Prostate gland (tissue), 2 donors: ENCODE measurements around the gene ADARB1. TPM values are rescaled to one million over a fixed set of nuclear protein-coding genes. Genes with fewer than 3 reads are reported as not detected.

ENCODE experiments used
- DNase-seq: peaks from one replicate; pipeline ENCODE4 v3.0.0-alpha.2; 2019; ENCODE audit warnings: low spot score
- H3K27ac ChIP-seq, 2 donors: fragments of 200-600 bp; sonication (generic); 2 replicates each; pipeline ENCODE4 v1.5.1; 2017 to 2019
- H3K27me3 ChIP-seq: fragments of 200-600 bp; sonication (generic); replicated peaks from 2 replicates; pipeline ENCODE4 v1.5.1; 2019; ENCODE audit not compliant: insufficient read depth
- H3K36me3 ChIP-seq, 2 donors: fragments of 200-600 bp; sonication (generic); 1 replicate in 1 of 2; 2 replicates in 1 of 2; pipeline versions ENCODE4 v1.5.1 to v1.8.1; 2017 to 2019
- H3K4me1 ChIP-seq: fragments of 200-600 bp; sonication (generic); replicated peaks from 2 replicates; pipeline ENCODE4 v1.5.1; 2019
- H3K4me3 ChIP-seq, 2 donors: fragments of 200-600 bp; sonication (generic); 2 replicates each; pipeline ENCODE4 v1.5.1; 2017 to 2019
- H3K9me3 ChIP-seq: fragments of 200-600 bp; sonication (generic); 2 replicates; pipeline ENCODE4 v1.5.1; 2017
- POLR2A ChIP-seq: fragments of 450-650 bp; IDR thresholded peaks from one replicate; pipeline ENCODE4 v1.6.1; 2016; ENCODE audit warnings: antibody characterized with exemption, mild to moderate bottlenecking
- POLR2AphosphoS5 ChIP-seq: sonication (generic); formaldehyde crosslinking; IDR thresholded peaks from one replicate; pipeline ENCODE4 v1.6.1; 2017; ENCODE audit warnings: antibody characterized with exemption
- WGBS: methylation state at CpG from one replicate; pipeline ENCODE4 v1.1.5; 2018; 5-methylcytosine and 5-hydroxymethylcytosine counted together
- intact Hi-C: fragments of 100-400 bp; cut with DNase I; formaldehyde crosslinking; loops from one replicate; pipeline ENCODE4 v1.14.2; 2022
- total RNA-seq, 2 donors: library from RNA; depleted of rRNA; stranded (reverse); fragments of >200 nt; gene quantifications; one replicate each; pipeline ENCODE4 v1.1.0, GENCODE V29; 2016
- TF ChIP-seq, protein P1 (sequence below), 4 experiments: fragments of 200-600 bp in 2 of 4; fragments of 450-650 bp in 2 of 4; sonication (generic) in 2 of 4; IDR thresholded peaks; 1 replicate in 3 of 4; 2 replicates in 1 of 4; pipeline ENCODE4 v1.5.1; 2016 to 2019; ENCODE audit warnings: antibody characterized with exemption in 4 of 4, mild to moderate bottlenecking in 2 of 4, moderate library complexity in 2 of 4

ADARB1 gene
- total RNA-seq, 2 donors from 2014 or later, result 21.0 to 30.9 TPM

DNA sequence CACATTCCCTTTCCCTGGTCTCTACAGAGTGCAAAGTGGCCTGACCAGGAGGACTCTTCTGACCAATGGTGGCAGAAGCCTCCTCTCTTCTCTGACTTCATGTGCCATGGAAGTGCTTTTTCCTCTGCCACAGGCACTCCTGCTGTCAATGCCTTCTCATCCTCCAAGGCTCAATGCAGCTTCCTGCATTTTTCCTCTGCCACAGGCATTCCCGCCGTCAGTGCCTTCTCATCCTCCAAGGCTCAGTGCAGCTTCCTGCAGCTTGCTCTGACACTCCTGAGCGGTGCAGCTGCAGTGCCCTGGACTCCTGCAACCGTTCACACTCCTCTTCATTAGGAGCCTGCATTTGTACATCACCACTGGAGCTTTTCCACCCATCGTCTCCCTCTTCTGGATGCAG lies 4.7 kb upstream of the ADARB1 start:
- intact Hi-C loops, result loop anchor here (5.0 kb wide), 1 partner anchor 43 kb away; no protein-coding TSS in a partner anchor
- Histone ChIP-seq H3K27me3 (no peaks in the 10 kb centered on the region), H3K36me3 (no peaks in the 10 kb centered on the region), H3K4me1 (no peaks in the 10 kb centered on the region), H3K27ac (no peak overlapping the region), H3K4me3 (no peak overlapping the region), H3K9me3 (no peaks in the 10 kb centered on the region)
- no peak for DNase-seq
- TF ChIP-seq, protein P1, sequence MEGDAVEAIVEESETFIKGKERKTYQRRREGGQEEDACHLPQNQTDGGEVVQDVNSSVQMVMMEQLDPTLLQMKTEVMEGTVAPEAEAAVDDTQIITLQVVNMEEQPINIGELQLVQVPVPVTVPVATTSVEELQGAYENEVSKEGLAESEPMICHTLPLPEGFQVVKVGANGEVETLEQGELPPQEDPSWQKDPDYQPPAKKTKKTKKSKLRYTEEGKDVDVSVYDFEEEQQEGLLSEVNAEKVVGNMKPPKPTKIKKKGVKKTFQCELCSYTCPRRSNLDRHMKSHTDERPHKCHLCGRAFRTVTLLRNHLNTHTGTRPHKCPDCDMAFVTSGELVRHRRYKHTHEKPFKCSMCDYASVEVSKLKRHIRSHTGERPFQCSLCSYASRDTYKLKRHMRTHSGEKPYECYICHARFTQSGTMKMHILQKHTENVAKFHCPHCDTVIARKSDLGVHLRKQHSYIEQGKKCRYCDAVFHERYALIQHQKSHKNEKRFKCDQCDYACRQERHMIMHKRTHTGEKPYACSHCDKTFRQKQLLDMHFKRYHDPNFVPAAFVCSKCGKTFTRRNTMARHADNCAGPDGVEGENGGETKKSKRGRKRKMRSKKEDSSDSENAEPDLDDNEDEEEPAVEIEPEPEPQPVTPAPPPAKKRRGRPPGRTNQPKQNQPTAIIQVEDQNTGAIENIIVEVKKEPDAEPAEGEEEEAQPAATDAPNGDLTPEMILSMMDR (IDR thresholded peaks at IDR 0.05), result no peak
- TF ChIP-seq POLR2A (no peak), POLR2AphosphoS5 (no peak)
- 61% methylated on average over 5 of the region's 5 CpGs for WGBS

DNA sequence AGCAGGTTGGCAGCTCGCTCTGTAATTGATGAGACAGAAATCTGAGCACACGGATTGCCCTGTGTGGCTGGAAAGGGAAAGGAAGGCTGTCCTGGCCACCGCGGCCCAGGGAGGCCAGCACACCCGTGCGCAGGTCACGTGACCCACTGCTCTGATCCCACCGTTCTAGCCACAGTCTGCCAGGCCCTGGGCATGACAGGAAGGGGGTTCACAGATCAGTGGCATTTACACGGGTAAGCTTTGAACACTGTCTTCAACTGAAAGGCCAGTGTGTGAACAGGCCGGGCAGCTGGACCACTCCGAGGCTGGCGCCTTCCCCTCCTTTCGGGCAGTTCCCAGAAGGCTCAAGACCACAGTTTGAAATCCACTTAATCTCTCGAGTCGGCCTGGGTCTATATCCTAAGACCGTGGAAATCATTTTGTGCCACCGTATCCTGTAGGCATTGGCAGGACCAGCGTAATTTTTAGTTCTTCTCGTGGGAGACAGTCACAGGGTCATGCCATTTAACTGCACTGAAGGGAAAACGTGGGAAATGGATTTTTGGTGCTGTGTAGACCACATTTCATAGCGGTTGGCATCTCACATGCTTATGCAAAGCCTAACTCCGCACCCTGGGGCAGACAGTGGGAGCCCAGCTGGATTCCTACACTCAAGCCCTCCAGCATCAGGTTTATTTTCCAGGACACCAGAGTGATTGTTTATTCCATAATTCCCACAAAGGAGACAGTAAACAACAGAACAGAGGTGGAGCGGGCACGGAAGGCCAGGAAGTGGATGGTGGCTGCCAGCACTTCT lies 3.1 kb upstream of the ADARB1 start:
- TF ChIP-seq, protein P1 (IDR thresholded peaks at IDR 0.05), result no peak
- no peak for TF ChIP-seq POLR2A
- no peak for TF ChIP-seq POLR2AphosphoS5
- 88% methylated on average over 24 of the region's 24 CpGs for WGBS
- H3K27ac ChIP-seq, result no peak overlapping the region
- H3K4me3 ChIP-seq, result no peak overlapping the region
- H3K27me3 ChIP-seq, result no peaks in the 10 kb centered on the region
- H3K36me3 ChIP-seq, result no peaks in the 10 kb centered on the region
- no peaks in the 10 kb centered on the region for H3K9me3 ChIP-seq
- intact Hi-C loops, result loop anchor here (5.0 kb wide), 1 partner anchor 41 kb away; no protein-coding TSS in a partner anchor
- H3K4me1 ChIP-seq, result no peaks in the 10 kb centered on the region
- no peak for DNase-seq

DNA sequence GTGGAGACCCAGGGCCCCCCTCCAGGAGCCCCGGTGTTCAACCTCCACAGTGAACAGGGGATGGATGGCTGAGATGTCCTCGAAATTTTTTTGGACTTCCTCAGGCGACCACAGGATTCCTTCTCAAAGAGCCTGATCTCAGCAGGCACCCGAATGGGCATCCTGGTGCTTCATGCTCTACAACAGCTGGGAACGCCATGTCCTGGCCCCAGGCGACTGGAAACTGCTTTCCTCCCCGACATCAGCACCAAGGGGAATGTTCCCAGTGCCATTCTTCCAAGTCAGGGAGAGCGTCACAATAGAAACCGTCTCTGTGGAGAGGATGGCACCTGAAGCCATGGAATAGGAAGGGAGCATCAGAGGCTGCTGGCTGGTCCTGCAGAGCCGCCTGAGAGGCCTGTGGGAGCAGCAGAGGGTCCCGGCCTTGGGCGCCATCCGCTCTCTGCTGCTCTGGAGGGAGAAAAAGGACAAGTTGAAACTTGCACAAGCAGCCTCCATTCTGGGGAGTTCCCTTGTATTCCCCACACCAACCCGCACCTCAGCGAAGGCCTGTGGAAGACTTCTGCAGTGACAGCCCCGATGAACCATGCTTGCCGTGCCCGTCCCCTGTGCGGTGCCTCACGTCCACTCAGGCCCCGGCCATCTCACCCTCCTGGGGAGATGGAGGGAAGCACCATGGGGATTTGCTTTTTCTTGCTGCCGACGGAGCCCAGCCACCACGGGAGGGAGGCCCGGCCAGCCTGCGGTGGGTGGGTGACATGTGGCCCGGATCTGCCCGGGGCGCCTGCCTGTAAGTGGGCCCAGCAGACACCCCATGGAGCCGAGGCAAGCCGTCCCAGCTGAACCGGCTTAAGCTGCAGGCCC lies 2.3 kb upstream of the ADARB1 start:
- TF ChIP-seq POLR2AphosphoS5 (no peak), POLR2A (no peak)
- TF ChIP-seq, protein P1 (IDR thresholded peaks at IDR 0.05), result no peak
- WGBS, result 88% methylated on average over 32 of the region's 32 CpGs
- no peak for DNase-seq
- intact Hi-C loops, result loop anchor here (5.0 kb wide), 1 partner anchor 40 kb away; no protein-coding TSS in a partner anchor
- Histone ChIP-seq H3K27ac (no peak overlapping the region), H3K36me3 (no peaks in the 10 kb centered on the region), H3K9me3 (no peaks in the 10 kb centered on the region), H3K4me1 (no peaks in the 10 kb centered on the region), H3K27me3 (no peaks in the 10 kb centered on the region), H3K4me3 (no peak overlapping the region)

DNA sequence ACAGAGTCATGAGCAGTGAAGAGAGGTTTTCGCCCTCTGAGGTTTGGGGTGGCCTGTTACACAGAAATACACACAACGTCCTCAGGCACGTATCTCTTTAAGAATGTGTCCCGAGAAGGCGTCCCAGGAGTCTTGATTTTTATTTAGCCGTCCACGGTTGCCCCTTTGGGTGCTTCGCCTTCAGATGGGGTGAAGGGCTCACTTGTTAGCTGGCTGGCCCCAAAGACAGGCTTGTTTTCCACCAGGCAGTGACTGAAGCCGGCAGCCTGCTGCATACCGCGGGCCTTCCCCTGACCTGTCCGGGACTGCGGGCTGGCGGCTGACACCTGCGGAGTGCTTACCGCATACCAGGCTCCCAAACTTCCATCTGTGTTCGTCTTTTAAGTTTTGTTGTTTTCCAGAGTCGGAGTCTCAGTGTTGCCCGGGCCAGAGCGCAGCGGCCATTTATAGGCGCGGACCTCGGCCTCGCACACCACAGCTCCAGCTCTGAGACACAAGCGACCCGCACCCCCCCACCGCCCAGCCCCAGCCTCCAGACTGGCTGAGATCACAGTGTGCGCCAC lies 1.6 kb upstream of the ADARB1 start:
- no peaks in the 10 kb centered on the region for H3K9me3 ChIP-seq
- peak overlapping the region in 1 of 2 donors; percentile 99 for H3K4me3 ChIP-seq
- H3K4me1 ChIP-seq, result no peaks in the 10 kb centered on the region
- 81% methylated on average over 21 of the region's 29 CpGs for WGBS
- H3K27ac ChIP-seq, result peak overlapping the region; percentile 89 to 96
- H3K36me3 ChIP-seq, result no peaks in the 10 kb centered on the region
- H3K27me3 ChIP-seq, result no peaks in the 10 kb centered on the region
- no peak for TF ChIP-seq POLR2A
- TF ChIP-seq, protein P1 (IDR thresholded peaks at IDR 0.05), result no peak
- intact Hi-C loops, result loop anchor here (5.0 kb wide), 1 partner anchor 39 kb away; no protein-coding TSS in a partner anchor
- no peak for DNase-seq
